NCI-H510A treated with DMSO at 0.1 percent for 48 hours (cell line): ENCODE results near the gene FTO.

Experiments used
- DNase-seq: peaks from one replicate; lab custom pipeline; 2025; lab: John Stamatoyannopoulos, UW

FTO gene

GRCh38 chr16:53755026-53755910 is 51.3 kb downstream of the FTO start:
- peak; percentile 88 for DNase-seq

- DNase-seq = peak; percentile 24
Observed at GRCh38 chr16:53756275-53756996, 52.5 kb downstream of the FTO start.

GRCh38 chr16:53757971-53758609 is 54.1 kb downstream of the FTO start:
- DNase-seq = peak; percentile 55

GRCh38 chr16:53761962-53762703 is 58.2 kb downstream of the FTO start:
- no peak for DNase-seq

GRCh38 chr16:53766304-53767016 is 62.5 kb downstream of the FTO start:
- DNase-seq = no peak

- DNase-seq = no peak
Observed at GRCh38 chr16:53768167-53768566, 64.2 kb downstream of the FTO start.

GRCh38 chr16:53768593-53768992 is 64.6 kb downstream of the FTO start:
- DNase-seq = no peak

- no peak for DNase-seq
Observed at GRCh38 chr16:53769185-53769584, 65.2 kb downstream of the FTO start.

- DNase-seq = no peak
Observed at GRCh38 chr16:53769787-53770186, 65.8 kb downstream of the FTO start.

GRCh38 chr16:53770641-53771040 is 66.7 kb downstream of the FTO start:
- no peak for DNase-seq

- DNase-seq = no peak
Observed at GRCh38 chr16:53771655-53772497, 67.9 kb downstream of the FTO start.

GRCh38 chr16:53773150-53773846 is 69.3 kb downstream of the FTO start:
- peak; percentile 89 for DNase-seq

- no peak for DNase-seq
Observed at GRCh38 chr16:53773881-53774280, 69.9 kb downstream of the FTO start.

GRCh38 chr16:53775106-53775820 is 71.3 kb downstream of the FTO start:
- DNase-seq = no peak

GRCh38 chr16:53775821-53776431 is 72.0 kb downstream of the FTO start:
- DNase-seq = peak; percentile 34

- no peak for DNase-seq
Observed at GRCh38 chr16:53779186-53779585, 75.2 kb downstream of the FTO start.

- peak; percentile 57 for DNase-seq
Observed at GRCh38 chr16:53780051-53780450, 76.1 kb downstream of the FTO start.

- DNase-seq = peak; percentile 24
Observed at GRCh38 chr16:53781023-53781605, 77.2 kb downstream of the FTO start.
